ENCODE measurements around the gene C6orf136. TPM values are rescaled to one million over a fixed set of nuclear protein-coding genes. Genes with fewer than 3 reads are reported as not detected.

Gene C6orf136
- total and polyA plus RNA-seq, 9 of the 15 experiments (the other 6 are each of a cell fraction or from before 2014, with no cell fraction given) = 14.1 to 63.1 (median 18.4) TPM

- peak in 1 of 3 experiments; percentile 83; a peak in 3 of 6 replicates for TF ChIP-seq ZBTB11 (CRISPR knock-in tag; IDR thresholded peaks at IDR 0.05)
- no peak for TF ChIP-seq ZNF274 (IDR thresholded peaks at IDR 0.05; ENCODE audit: borderline replicate concordance, low read depth, low read length)
- TF ChIP-seq U2AF1 (optimal IDR thresholded peaks at IDR 0.05; ENCODE audit: low read depth, low read length) = no peak
- no peak for TF ChIP-seq POLR2H (tag; IDR thresholded peaks at IDR 0.05; ENCODE audit: low read depth)
- peak; percentile 98 for TF ChIP-seq GABPA (tag; conservative IDR thresholded peaks at IDR 0.05; ENCODE audit: low read depth)
- TF ChIP-seq, protein P1, sequence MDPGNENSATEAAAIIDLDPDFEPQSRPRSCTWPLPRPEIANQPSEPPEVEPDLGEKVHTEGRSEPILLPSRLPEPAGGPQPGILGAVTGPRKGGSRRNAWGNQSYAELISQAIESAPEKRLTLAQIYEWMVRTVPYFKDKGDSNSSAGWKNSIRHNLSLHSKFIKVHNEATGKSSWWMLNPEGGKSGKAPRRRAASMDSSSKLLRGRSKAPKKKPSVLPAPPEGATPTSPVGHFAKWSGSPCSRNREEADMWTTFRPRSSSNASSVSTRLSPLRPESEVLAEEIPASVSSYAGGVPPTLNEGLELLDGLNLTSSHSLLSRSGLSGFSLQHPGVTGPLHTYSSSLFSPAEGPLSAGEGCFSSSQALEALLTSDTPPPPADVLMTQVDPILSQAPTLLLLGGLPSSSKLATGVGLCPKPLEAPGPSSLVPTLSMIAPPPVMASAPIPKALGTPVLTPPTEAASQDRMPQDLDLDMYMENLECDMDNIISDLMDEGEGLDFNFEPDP (CRISPR knock-in tag; IDR thresholded peaks at IDR 0.05) = 0 out of 2 replicates have a peak, but pooled peaks have one; percentile 29
- TF ChIP-seq ARID3A (IDR thresholded peaks at IDR 0.05; ENCODE audit: borderline replicate concordance, low read depth, low read length) = peak; percentile 70; the same call in 1 of the 2 replicates
- TF ChIP-seq JUN (IDR thresholded peaks at IDR 0.05; ENCODE audit: borderline replicate concordance, low read depth, low read length) = peak; percentile 59; the same call in 1 of the 2 replicates
- TF ChIP-seq JUN (CRISPR knock-in tag; IDR thresholded peaks at IDR 0.05; ENCODE audit: borderline replicate concordance) = no peak
- TF ChIP-seq ZNF77 (CRISPR knock-in tag; IDR thresholded peaks at IDR 0.05) = no peak
- TF ChIP-seq PATZ1 (CRISPR knock-in tag; IDR thresholded peaks at IDR 0.05; ENCODE audit: borderline replicate concordance) = no peak
- TF ChIP-seq CBFA2T3 (IDR thresholded peaks at IDR 0.05) = no peak
- no peak for TF ChIP-seq ZNF449 (CRISPR knock-in tag; IDR thresholded peaks at IDR 0.05)
Measured at GRCh38 chr6:30617565-30618269, 29.2 kb upstream of the C6orf136 start, which contains the start of gene MRPS18B (continued).

Measured in K562 (cell line).